SKM-1 (cell line): ENCODE measurements around the gene UQCRC2.
"Not testable (repeated sequence)": the region's sequence is repeated elsewhere in the genome, so short reads cannot be mapped to it uniquely, and the experiment has no call there.

Experiments
- DNase-seq: peaks from one replicate; lab custom pipeline; 2025; ENCODE audit not compliant: unreplicated experiment; lab: John Stamatoyannopoulos, UW

The UQCRC2 gene

GRCh38 chr16:21980032-21980431, 26.9 kb downstream of the UQCRC2 start:
- no peak for DNase-seq

- no peak for DNase-seq
Observed at GRCh38 chr16:21982108-21982507, 28.9 kb downstream of the UQCRC2 start.

- no peak for DNase-seq
Observed at GRCh38 chr16:21984062-21984461, 30.9 kb downstream of the UQCRC2 start.

- DNase-seq = no peak
Observed at GRCh38 chr16:21985524-21985923, 32.4 kb downstream of the UQCRC2 start.

- no peak for DNase-seq
Observed at GRCh38 chr16:21986692-21987246, 33.6 kb downstream of the UQCRC2 start.

GRCh38 chr16:21987498-21987897, 34.3 kb downstream of the UQCRC2 start:
- no peak for DNase-seq

- DNase-seq = no peak
Observed at GRCh38 chr16:21989133-21989532, 36.0 kb downstream of the UQCRC2 start.

GRCh38 chr16:21989751-21990150, 36.6 kb downstream of the UQCRC2 start:
- DNase-seq = no peak

GRCh38 chr16:21990381-21990944, 37.3 kb downstream of the UQCRC2 start:
- no peak for DNase-seq

GRCh38 chr16:21991621-21992020, 38.5 kb downstream of the UQCRC2 start:
- no peak for DNase-seq

GRCh38 chr16:21994856-21995465, 41.8 kb downstream of the UQCRC2 start:
- no peak for DNase-seq

- no peak for DNase-seq
Observed at GRCh38 chr16:21996923-21997696, 43.9 kb downstream of the UQCRC2 start.

- DNase-seq = no peak
Observed at GRCh38 chr16:21997697-21998480, 44.7 kb downstream of the UQCRC2 start.

GRCh38 chr16:22001591-22001990, 48.4 kb downstream of the UQCRC2 start:
- no peak for DNase-seq

- DNase-seq = not testable (repeated sequence)
Observed at GRCh38 chr16:22002047-22002446, 48.9 kb downstream of the UQCRC2 start.

- DNase-seq = no peak
Observed at GRCh38 chr16:22003195-22003594, 50.0 kb downstream of the UQCRC2 start.

- DNase-seq = no peak
Observed at GRCh38 chr16:22004341-22004740, 51.2 kb downstream of the UQCRC2 start.

- no peak for DNase-seq
Observed at GRCh38 chr16:22005746-22006145, 52.6 kb downstream of the UQCRC2 start.

GRCh38 chr16:22006636-22007035, 53.5 kb downstream of the UQCRC2 start:
- no peak for DNase-seq

- DNase-seq = no peak
Observed at GRCh38 chr16:22007159-22007508, 54.0 kb downstream of the UQCRC2 start.

- peak; percentile 40 for DNase-seq
Observed at GRCh38 chr16:22007509-22008214, 54.5 kb downstream of the UQCRC2 start, which contains the start of gene MOSMO. Gene MOSMO (plus strand): TSS chr16:22008111. CDS start chr16:22008302, 191 bp downstream.
